ENCODE results near the gene FRY. TPM values are rescaled to one million over a fixed set of nuclear protein-coding genes. Genes with fewer than 3 reads are reported as not detected.

The FRY gene
- polyA plus RNA-seq, 1 experiment = 51.4 TPM

GRCh38 chr13:32033744-32034143, 2.2 kb downstream of the FRY start:
- Histone ChIP-seq H3K27me3 (ENCODE audit: control insufficient read depth, insufficient read depth, low read length) (no peaks in the 10 kb centered on the region), H3K4me3 (ENCODE audit: low read depth, low read length) (peak overlapping the region; percentile 62), H3K36me3 (ENCODE audit: control insufficient read depth, insufficient read depth, low read length) (peaks cover 3% of the 10 kb centered on the region; the same call in 1 of the 2 replicates)
- ChIA-PET CTCF (no interaction called here), POLR2A (no interaction called here)
- no peak for DNase-seq (ENCODE audit: low read depth)
- TF ChIP-seq CTCF (IDR thresholded peaks at IDR 0.05; ENCODE audit: insufficient read depth, low read depth, low read length) = no peak

- DNase-seq (ENCODE audit: low read depth) = no peak
- ChIA-PET CTCF (no interaction called here), POLR2A (no interaction called here)
- no peak for TF ChIP-seq CTCF (IDR thresholded peaks at IDR 0.05; ENCODE audit: insufficient read depth, low read depth, low read length)
- Histone ChIP-seq H3K4me3 (ENCODE audit: low read depth, low read length) (no peak overlapping the region), H3K27me3 (ENCODE audit: control insufficient read depth, insufficient read depth, low read length) (no peaks in the 10 kb centered on the region), H3K36me3 (ENCODE audit: control insufficient read depth, insufficient read depth, low read length) (peaks cover 3% of the 10 kb centered on the region; the same call in 1 of the 2 replicates)
Observed at GRCh38 chr13:32035716-32036115, 4.1 kb downstream of the FRY start.

- peaks cover 3% of the 10 kb centered on the region; the same call in 1 of the 2 replicates for H3K36me3 ChIP-seq (ENCODE audit: control insufficient read depth, insufficient read depth, low read length)
- H3K4me3 ChIP-seq (ENCODE audit: low read depth, low read length) = no peak overlapping the region
- TF ChIP-seq CTCF (IDR thresholded peaks at IDR 0.05; ENCODE audit: insufficient read depth, low read depth, low read length) = no peak
- DNase-seq (ENCODE audit: low read depth) = no peak
- ChIA-PET POLR2A (no interaction called here), CTCF (no interaction called here)
- H3K27me3 ChIP-seq (ENCODE audit: control insufficient read depth, insufficient read depth, low read length) = no peaks in the 10 kb centered on the region
Observed at GRCh38 chr13:32036126-32036695, 4.6 kb downstream of the FRY start.

GRCh38 chr13:32036757-32037156, 5.2 kb downstream of the FRY start:
- ChIA-PET CTCF (no interaction called here), POLR2A (no interaction called here)
- TF ChIP-seq CTCF (IDR thresholded peaks at IDR 0.05; ENCODE audit: insufficient read depth, low read depth, low read length) = no peak
- Histone ChIP-seq H3K27me3 (ENCODE audit: control insufficient read depth, insufficient read depth, low read length) (no peaks in the 10 kb centered on the region), H3K36me3 (ENCODE audit: control insufficient read depth, insufficient read depth, low read length) (peaks cover 3% of the 10 kb centered on the region; the same call in 1 of the 2 replicates), H3K4me3 (ENCODE audit: low read depth, low read length) (no peak overlapping the region)
- no peak for DNase-seq (ENCODE audit: low read depth)

GRCh38 chr13:32037471-32037870, 5.9 kb downstream of the FRY start:
- Histone ChIP-seq H3K27me3 (ENCODE audit: control insufficient read depth, insufficient read depth, low read length) (no peaks in the 10 kb centered on the region), H3K36me3 (ENCODE audit: control insufficient read depth, insufficient read depth, low read length) (peaks cover 3% of the 10 kb centered on the region; the same call in 1 of the 2 replicates), H3K4me3 (ENCODE audit: low read depth, low read length) (no peak overlapping the region)
- POLR2A ChIA-PET = no interaction called here
- TF ChIP-seq CTCF (IDR thresholded peaks at IDR 0.05; ENCODE audit: insufficient read depth, low read depth, low read length) = no peak
- CTCF ChIA-PET = no interaction called here
- no peak for DNase-seq (ENCODE audit: low read depth)

Data from BJ (cell line).